ENCODE measurements around the gene VTI1A. TPM values are rescaled to one million over a fixed set of nuclear protein-coding genes. Genes with fewer than 3 reads are reported as not detected.
A peak's percentile ranks its signal among the peaks of the same experiment; 100 is the strongest.

The VTI1A gene
- total and polyA plus RNA-seq, 4 donors: 5.5 to 26.9 (median 13.1) TPM

- peaks cover 1 to 9% (median 4%) of the 10 kb centered on the region in 4 donors for H3K4me1 ChIP-seq (ENCODE audit: control insufficient read depth in 4 of 4, insufficient read depth in 4 of 4, low read length in 3 of 4)
- WGBS: 96% methylated on average over 3 of the region's 3 CpGs
- no peak overlapping the region for H3K4me3 ChIP-seq (ENCODE audit: low read depth in 1 of 3, low read length in 3 of 3)
Measured at GRCh38 chr10:112716076-112716475, 269.1 kb downstream of the VTI1A start.

GRCh38 chr10:112716924-112717413 lies 270.0 kb downstream of the VTI1A start:
- WGBS: 42% methylated on average over 6 of the region's 6 CpGs
- DNase-seq (ENCODE audit: low spot score): no peak
- Histone ChIP-seq H3K36me3 (ENCODE audit: control insufficient read depth in 4 of 4, insufficient read depth in 3 of 4, low read depth in 1 of 4, low read length in 3 of 4) (no peaks in the 10 kb centered on the region), H3K9me3 (ENCODE audit: control insufficient read depth in 4 of 4, low read length in 3 of 4) (no peaks in the 10 kb centered on the region), H3K9ac (ENCODE audit: low read depth in 1 of 2, low read length in 2 of 2) (no peak overlapping the region), H3K27ac (ENCODE audit: low read depth in 1 of 2, low read length in 2 of 2) (peak overlapping the region in 1 of 2 donors; percentile 39), H3K27me3 (ENCODE audit: control insufficient read depth in 4 of 4, insufficient read depth in 4 of 4, low read length in 3 of 4) (no peaks in the 10 kb centered on the region), H3K4me3 (ENCODE audit: low read depth in 1 of 3, low read length in 3 of 3) (no peak overlapping the region), H3K4me1 (ENCODE audit: control insufficient read depth in 4 of 4, insufficient read depth in 4 of 4, low read length in 3 of 4) (peaks cover 1 to 15% (median 4%) of the 10 kb centered on the region in 4 donors)
- peak; percentile 89 to 98 for TF ChIP-seq RXRA (IDR thresholded peaks at IDR 0.05)
- peak; percentile 82 for TF ChIP-seq SP1 (IDR thresholded peaks at IDR 0.05)
- peak; percentile 97 for TF ChIP-seq ATF3 (IDR thresholded peaks at IDR 0.05)
- TF ChIP-seq MAX (IDR thresholded peaks at IDR 0.05): peak; percentile 82
- peak in 1 of 2 donors; percentile 35 for TF ChIP-seq GABPA (IDR thresholded peaks at IDR 0.05 in 1 of 2, conservative IDR thresholded peaks at IDR 0.05 in 1 of 2)
- no peak for TF ChIP-seq CTCF (IDR thresholded peaks at IDR 0.05; ENCODE audit: low read depth, low read length, missing input control)
- TF ChIP-seq RAD21 (IDR thresholded peaks at IDR 0.05): peak; percentile 53 to 70
- peak; percentile 79 for TF ChIP-seq YY1 (IDR thresholded peaks at IDR 0.05)
- TF ChIP-seq HNF4A (conservative IDR thresholded peaks at IDR 0.05): peak; percentile 79 to 91
- TF ChIP-seq HNF4G (IDR thresholded peaks at IDR 0.05): peak; percentile 42
- peak; percentile 84 for TF ChIP-seq REST (IDR thresholded peaks at IDR 0.05)
- peak; percentile 97 for TF ChIP-seq FOXA1 (IDR thresholded peaks at IDR 0.05)
- peak; percentile 82 for TF ChIP-seq ZBTB33 (IDR thresholded peaks at IDR 0.05)
- TF ChIP-seq FOXA2 (IDR thresholded peaks at IDR 0.05): peak; percentile 98

More at GRCh38 chr10:112716076-112716475, 269.1 kb downstream of the VTI1A start:
- Histone ChIP-seq H3K27me3 (ENCODE audit: control insufficient read depth in 4 of 4, insufficient read depth in 4 of 4, low read length in 3 of 4) (no peaks in the 10 kb centered on the region), H3K9me3 (ENCODE audit: control insufficient read depth in 4 of 4, low read length in 3 of 4) (no peaks in the 10 kb centered on the region), H3K27ac (ENCODE audit: low read depth in 1 of 2, low read length in 2 of 2) (no peak overlapping the region), H3K36me3 (ENCODE audit: control insufficient read depth in 4 of 4, insufficient read depth in 3 of 4, low read depth in 1 of 4, low read length in 3 of 4) (no peaks in the 10 kb centered on the region), H3K9ac (ENCODE audit: low read depth in 1 of 2, low read length in 2 of 2) (no peak overlapping the region)
- TF ChIP-seq NR2F2 (IDR thresholded peaks at IDR 0.05): no peak
- no peak for TF ChIP-seq GABPA (IDR thresholded peaks at IDR 0.05 in 1 of 2, conservative IDR thresholded peaks at IDR 0.05 in 1 of 2)
- TF ChIP-seq RXRA (IDR thresholded peaks at IDR 0.05): no peak
- TF ChIP-seq HNF4G (IDR thresholded peaks at IDR 0.05): no peak
- no peak for TF ChIP-seq MAX (IDR thresholded peaks at IDR 0.05)
- no peak for TF ChIP-seq HNF4A (conservative IDR thresholded peaks at IDR 0.05)
- no peak for TF ChIP-seq ATF3 (IDR thresholded peaks at IDR 0.05)
- TF ChIP-seq FOXA2 (IDR thresholded peaks at IDR 0.05): no peak
- TF ChIP-seq CTCF (IDR thresholded peaks at IDR 0.05; ENCODE audit: low read depth, low read length, missing input control): no peak
- no peak for TF ChIP-seq YY1 (IDR thresholded peaks at IDR 0.05)
- no peak for TF ChIP-seq TAF1 (conservative IDR thresholded peaks at IDR 0.05)
- DNase-seq (ENCODE audit: low spot score): no peak

All from liver (tissue), 9 donors.